Stimulated activated CD8-positive, alpha-beta memory T cell treated with anti-CD3 and anti-CD28 coated beads, Interleukin-15, amount 100 ng/mL, for 48 hours (primary cell): ENCODE results near the gene CYP26B1.
"Not testable (repeated sequence)": the region's sequence is repeated elsewhere in the genome, so short reads cannot be mapped to it uniquely, and the experiment has no call there.

Experiments
- DNase-seq, 2 donors: peaks; one replicate each; pipeline ENCODE4 v3.0.0-alpha.2; 2020; ENCODE audit warnings: low read depth in 2 of 2

The CYP26B1 gene

DNA sequence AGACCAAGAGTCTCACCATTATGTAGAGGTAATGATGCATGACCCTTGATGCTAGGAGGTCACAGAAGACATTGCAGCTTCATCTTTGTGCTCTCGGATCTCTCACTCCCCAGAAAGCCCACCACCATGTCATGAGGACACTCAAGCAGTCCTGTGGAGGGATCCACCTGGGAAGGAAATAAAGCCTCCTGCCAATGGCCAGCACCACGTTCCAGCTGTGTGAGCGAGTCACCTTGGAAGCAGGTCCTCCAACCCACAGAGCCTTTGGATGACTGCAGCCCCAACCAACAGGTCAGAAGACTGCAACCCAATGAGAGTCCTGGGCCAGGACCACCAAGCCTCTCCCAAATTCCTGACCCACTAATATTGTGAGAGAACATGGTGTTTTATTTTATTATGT, 38.4 kb downstream of the CYP26B1 start:
- DNase-seq: no peak

- DNase-seq: no peak
These were observed 39.5 kb downstream of the CYP26B1 start for GRCh38 chr2:72108121-72108520.

GRCh38 chr2:72106978-72107377, 40.7 kb downstream of the CYP26B1 start:
- no peak for DNase-seq

GRCh38 chr2:72104821-72105588, 42.7 kb downstream of the CYP26B1 start:
- no peak for DNase-seq

DNA sequence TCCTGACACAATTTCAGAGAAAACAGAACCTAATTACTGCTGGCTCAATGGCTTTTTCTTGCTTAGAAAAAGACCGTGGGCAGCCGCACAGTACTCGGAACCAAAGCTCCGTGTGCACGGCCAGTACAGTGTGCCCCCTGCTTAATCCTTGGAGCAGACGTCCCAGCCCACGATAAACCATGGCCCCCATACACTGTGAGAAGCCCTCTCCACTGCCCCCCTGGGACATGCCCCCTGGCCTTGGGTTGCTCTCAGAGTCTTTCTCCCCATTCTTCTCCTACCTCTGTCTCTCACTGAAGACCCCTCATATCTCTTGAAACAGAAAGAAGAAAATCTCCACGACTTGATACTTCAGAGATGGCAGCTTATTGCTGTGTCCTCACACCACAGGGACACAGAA, 44.0 kb downstream of the CYP26B1 start:
- DNase-seq: no peak

DNA sequence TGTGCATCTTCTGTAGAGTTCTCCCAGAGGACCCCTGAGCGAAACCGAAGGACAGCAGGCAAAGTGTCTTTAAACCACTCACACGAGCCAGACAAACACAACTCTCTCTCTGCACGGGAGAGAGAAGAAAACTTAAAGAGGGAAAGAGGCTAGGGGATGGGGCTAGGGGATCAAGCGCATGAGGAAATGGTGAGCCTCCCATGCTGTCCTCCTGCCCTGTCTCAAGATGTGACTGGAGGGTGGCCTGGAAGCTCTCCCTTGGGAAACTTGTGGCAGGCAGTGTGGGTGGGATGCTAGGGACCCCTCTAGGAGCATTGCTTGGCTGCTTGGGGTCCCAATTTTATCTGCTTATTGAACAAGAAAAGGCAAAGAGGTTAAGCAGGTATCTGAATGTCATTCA, 44.5 kb downstream of the CYP26B1 start:
- DNase-seq: no peak

- no peak for DNase-seq
These were observed 48.7 kb downstream of the CYP26B1 start for GRCh38 chr2:72098935-72099334.

GRCh38 chr2:72097276-72097675, 50.4 kb downstream of the CYP26B1 start:
- DNase-seq: no peak

DNA sequence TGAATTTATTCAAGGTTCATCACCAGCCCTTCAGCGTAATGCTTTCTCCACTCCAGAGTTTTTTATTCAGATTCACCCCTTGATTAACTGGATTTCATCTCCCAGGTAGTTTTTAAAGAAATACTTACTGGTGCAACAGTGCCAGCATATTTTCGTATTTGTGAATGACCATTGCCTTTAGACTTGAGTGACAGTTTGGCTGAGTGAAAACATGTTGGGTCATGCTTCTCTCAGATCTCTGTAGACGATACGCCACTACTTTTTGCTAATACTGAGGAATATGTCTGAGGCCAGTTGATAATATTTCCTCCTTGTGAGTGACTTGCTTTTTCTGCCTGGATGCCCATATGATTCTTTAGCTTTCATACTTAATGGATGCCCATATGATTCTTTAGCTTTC, 51.5 kb downstream of the CYP26B1 start:
- DNase-seq: no peak

DNA sequence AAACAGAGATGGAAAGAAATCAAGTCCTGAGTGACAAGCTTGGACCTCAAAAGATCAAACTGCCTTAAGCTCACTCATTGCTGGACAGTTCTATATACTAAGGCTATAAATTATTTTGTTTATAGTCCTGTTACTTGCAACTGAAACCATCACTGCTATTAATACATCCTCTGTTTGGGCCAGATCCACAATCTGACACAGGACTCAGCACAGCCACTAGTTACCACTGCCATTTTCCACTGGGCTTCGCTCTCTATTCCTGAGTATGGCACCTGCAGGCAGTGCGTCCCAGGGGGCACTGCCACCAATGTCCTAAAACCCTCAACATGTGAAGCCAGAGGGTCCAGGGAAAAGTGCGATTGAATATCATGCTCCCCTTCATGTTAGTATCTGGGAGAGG, 52.3 kb downstream of the CYP26B1 start:
- DNase-seq: no peak

DNA sequence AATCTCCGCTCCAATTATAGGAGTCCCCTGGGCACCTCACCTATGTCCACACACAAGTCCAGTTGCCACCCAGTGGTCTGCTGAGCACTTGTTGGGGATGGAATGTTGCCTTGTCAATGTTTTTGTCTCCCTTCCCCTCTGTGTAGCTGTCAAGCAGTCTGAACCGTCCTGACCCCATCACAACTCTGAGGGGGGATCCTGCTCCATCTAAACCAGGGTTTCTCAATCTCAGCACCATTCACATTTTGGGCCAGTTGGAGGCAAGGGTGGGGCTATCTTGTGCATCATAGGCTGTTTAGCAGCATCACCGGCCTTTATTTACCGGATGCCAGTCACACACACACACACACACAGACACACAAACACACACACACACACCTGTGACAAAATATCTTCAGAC, 53.0 kb downstream of the CYP26B1 start:
- no peak for DNase-seq

DNA sequence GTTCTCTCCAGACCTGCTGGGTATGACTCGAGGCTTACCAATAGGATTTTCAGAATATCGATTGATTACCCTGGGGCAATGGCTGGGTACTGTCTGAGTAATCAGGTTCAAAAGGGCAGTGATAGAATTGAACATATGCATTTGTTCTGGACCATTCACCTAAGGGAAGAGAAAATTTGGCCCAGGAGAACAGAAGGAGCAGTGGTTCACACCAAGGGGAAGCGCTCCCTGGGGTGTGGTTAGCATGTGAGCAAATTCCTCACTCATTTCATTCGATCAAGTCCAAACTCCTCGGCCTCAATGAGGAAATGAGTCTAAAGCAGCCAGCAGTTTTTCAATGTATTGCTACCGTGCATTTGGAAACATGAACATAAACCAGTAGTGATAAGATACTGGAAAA, 55.6 kb downstream of the CYP26B1 start:
- no peak for DNase-seq

- no peak for DNase-seq
These were observed 56.7 kb downstream of the CYP26B1 start for GRCh38 chr2:72090781-72091482.

GRCh38 chr2:72090271-72090720, 57.4 kb downstream of the CYP26B1 start:
- no peak for DNase-seq

DNA sequence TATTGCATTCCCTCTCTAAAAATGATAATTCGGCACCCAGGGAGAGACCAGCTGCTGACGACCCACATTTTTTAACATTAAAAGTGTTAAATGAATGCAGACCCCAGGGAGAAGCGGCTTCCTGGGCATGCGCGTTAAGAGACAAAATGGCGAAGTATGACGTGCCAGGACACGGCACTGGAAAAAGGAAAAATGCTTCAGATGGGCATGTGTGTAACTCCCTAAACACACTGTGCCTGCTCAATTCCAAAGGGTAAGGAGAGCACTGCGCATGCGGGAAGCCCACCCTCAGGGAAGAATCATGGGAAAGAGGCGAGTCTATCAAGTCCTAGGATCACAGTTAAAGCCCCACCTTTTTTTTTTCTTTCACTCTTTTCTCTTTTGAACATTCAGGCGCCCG, 58.1 kb downstream of the CYP26B1 start:
- DNase-seq: no peak

- no peak for DNase-seq
These were observed 58.6 kb downstream of the CYP26B1 start for GRCh38 chr2:72089028-72089427.

GRCh38 chr2:72086871-72087633, 60.6 kb downstream of the CYP26B1 start:
- DNase-seq: not testable (repeated sequence)

DNA sequence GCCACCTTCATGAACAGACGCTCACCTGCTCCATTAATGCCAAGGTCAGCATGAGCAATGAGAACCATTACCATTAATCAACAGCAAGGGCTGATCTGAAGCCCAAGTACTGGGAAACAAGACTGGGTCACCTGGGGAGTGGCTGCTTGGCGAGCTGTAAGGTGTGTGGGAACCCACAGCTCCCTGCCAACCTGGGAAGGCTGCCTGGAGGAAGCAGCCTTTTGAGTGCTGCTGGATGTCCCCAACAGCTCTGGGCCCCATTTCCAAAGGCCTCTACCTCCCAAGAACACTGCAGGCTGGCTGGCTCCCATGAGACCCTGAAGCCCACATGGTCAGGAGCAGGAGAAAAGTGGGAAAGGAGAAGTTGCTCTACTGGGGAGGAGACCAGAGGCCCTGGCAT, 62.1 kb downstream of the CYP26B1 start:
- DNase-seq: no peak

DNA sequence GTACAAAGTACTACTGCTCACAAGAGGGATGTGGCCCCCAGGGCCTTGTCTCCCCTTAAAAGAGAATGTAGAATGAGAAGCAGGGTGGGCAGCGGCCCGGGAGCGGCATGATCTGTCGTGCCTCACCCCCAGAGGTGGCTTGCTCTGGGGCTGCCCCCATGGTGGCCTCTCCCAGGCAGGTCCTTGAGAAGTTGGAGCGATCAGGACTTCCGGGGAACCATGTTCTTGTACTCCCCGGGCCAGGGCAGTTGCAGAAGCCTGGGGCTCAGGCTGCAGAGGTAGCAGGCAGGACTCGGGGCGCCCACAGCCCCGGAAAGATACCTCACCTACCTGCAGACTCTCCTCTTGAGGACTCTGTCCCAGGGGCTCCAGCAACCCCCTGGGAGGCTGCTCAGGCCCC, 62.6 kb downstream of the CYP26B1 start:
- DNase-seq: no peak

DNA sequence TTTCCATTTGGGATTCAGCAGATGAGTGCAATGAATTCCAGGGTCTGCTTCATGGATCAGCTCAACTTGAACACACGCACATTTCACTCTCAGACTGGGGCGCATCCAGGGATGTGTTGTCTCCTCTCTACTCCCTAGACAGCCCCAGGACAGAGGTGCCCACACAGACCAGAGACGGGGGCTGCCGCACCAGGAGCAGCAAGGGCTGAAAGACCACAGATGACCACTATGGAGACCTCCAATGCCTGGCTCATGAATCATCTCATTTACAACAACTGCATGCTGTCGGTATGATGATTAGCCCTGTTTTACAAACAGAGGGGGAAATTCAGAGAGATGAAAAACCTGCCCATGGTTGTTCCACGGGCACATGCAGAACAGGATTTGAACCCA, 63.1 kb downstream of the CYP26B1 start:
- no peak for DNase-seq

GRCh38 chr2:72083751-72084583, 63.7 kb downstream of the CYP26B1 start:
- no peak for DNase-seq

GRCh38 chr2:72082887-72083286, 64.8 kb downstream of the CYP26B1 start:
- no peak for DNase-seq
